ENCODE measurements around the gene ZC3H12C.

The ZC3H12C gene

GRCh38 chr11:110077346-110077745, 15.8 kb upstream of the ZC3H12C start:
- no peak for DNase-seq (ENCODE audit: low spot score)

DNA sequence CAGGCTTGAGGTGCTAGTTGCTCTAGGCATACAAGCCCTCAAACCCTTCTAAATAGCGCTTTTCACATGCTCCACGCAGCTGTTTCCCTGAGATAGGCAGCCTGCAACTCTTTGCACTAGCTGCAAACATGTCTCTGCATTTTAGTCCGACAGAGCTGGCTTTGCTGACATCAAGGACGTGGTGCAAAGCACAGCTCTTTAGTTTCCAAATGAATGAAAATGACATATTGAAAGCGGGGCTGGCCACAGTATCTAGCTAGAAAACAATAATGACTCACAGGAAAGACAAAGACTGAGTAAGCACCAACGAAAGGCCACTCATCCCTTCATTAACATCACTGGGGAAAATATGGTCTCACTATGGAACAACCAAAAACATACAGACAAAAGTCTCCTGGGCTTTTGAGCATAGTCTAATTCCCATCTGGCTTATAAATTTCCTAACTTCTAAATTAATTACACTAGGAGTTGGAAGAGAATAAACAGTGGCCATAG, 15.3 kb upstream of the ZC3H12C start:
- DNase-seq (ENCODE audit: low spot score): peak; percentile 59

DNA sequence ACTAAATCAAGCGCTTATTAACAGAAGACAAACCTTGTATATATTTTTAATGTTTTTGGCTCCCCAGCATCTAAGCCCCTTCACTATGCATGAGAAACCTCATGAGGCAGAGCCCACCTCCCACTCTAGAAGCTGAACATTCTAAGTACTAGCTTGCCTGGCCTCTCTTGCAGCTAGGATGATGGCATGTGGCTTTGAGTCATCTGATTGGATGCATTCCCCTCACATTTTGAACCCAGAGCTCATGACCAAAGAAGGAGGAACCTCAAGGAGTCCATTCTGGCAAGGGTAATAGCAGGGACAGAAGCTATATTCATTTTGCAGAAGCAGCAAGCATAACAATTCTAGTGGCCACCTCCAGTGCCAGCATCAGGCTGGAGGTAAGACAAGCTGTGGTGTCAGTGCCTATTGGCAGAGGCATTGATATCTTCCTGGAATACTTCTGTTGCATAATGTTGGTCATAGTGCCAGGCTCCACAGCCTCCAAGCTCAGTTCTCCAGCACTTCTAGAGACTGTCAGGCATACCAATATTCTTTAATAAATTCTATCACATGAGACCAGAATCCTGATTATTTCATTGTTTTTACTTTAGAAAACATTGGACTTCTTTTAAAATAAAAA, 14.2 kb upstream of the ZC3H12C start:
- no peak for DNase-seq (ENCODE audit: low spot score)

DNA sequence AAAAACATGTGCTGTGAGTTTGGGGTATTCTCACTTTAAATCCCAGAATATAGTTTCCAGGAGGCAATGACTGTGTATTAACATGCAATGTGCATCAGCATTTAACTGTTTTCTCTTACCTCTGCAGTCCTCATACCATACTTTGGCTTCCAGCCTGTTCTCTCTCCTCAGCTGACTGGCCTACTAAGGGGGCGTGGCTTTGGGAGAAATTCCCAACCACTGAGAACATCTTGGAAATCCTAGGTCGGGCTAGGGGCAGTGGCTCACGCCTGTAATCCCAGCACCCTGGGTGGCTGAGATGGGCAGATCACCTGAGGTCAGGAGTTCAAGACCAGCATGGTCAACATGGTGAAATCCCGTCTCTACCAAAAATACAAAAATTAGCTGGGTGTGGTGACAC, 13.5 kb upstream of the ZC3H12C start:
- no peak for DNase-seq (ENCODE audit: low spot score)

DNA sequence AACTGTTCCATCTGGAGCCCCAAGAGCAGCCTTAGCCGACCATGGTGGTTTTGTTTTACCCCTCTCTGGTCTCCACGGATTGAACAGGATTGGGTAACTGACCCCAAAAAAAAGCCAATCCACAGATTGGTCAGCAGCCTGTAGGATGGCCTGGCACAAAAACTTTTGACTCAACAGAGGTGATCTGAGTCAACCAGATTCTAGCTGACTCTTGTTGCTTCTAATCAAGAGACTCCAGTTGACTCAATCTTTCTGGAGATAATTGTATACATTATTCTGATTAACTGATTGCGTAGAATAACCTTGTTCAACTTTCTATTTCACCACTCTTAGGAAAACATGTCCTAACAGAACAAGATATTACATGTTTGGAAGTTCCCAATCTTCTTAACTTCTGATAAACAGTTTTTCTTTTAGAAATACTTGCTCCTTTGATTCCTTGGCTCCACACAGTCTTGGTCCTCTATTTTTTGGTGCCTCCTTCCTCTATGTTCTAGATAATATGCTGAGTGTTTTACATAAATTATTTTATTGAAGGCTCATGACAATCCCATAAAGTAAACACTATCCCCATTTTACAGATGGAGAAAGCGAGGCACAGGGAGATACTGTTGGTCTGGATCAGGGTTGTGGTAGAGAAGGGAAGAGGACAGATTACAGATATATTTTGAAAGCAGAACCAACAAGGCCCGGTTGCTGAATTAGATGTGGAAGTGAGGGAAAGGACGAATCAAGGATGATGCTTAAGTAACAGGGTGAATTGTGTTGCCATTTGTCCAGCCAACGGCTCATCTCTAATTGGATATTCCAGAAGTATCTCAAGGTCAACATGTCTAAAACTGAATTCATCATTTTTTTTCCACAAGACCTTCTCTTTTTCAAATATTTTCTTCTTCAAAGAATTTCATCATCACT, 11.5 kb upstream of the ZC3H12C start:
- DNase-seq (ENCODE audit: low spot score): no peak

- no peak for DNase-seq (ENCODE audit: low spot score)
Observed at GRCh38 chr11:110082899-110083298, 10.3 kb upstream of the ZC3H12C start.

- DNase-seq (ENCODE audit: low spot score): no peak
Observed at GRCh38 chr11:110085255-110085838, 7.8 kb upstream of the ZC3H12C start.

- no peak for DNase-seq (ENCODE audit: low spot score)
Observed at GRCh38 chr11:110086892-110087309, 6.3 kb upstream of the ZC3H12C start.

DNA sequence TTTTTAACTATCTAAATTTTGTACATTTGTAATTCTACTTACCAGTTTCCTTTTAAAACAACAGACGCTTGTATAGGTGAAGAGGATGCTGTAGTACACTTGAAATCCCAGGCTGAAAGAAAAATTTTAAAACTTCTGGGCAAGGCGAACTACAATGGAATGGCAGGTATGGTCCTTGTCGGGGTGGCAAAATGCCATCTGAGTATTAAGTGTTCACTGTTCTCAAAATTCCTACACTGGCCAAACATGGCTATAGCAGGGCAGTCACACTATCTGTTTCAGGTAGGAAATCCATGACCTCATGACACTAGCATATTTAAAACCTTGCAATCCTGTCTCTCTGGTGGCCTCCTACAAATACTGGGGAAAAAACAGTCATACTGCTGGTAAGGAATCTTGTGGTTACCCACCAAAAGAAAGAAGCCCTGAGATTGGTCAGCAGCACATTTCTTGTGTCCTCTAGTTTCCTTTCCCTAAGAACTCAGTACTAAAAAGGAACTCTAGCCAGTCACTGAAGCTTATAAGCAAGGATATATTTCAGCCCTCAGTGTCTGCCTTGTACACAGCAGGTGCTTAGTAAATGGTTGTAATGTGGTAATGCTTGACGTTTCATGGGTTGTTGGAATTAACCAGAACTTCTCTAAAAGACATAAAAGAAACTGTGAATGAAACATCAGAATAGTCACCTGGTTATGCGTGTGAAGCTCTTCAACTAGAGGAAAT, 5.2 kb upstream of the ZC3H12C start:
- DNase-seq (ENCODE audit: low spot score): no peak

GRCh38 chr11:110088535-110089344, 4.5 kb upstream of the ZC3H12C start:
- DNase-seq (ENCODE audit: low spot score): no peak

GRCh38 chr11:110089617-110090282, 3.4 kb upstream of the ZC3H12C start:
- DNase-seq (ENCODE audit: low spot score): no peak

GRCh38 chr11:110090466-110091026, 2.6 kb upstream of the ZC3H12C start:
- DNase-seq (ENCODE audit: low spot score): no peak

- peak; percentile 23 for DNase-seq (ENCODE audit: low spot score)
Observed at GRCh38 chr11:110092111-110092514, 1.1 kb upstream of the ZC3H12C start.

DNA sequence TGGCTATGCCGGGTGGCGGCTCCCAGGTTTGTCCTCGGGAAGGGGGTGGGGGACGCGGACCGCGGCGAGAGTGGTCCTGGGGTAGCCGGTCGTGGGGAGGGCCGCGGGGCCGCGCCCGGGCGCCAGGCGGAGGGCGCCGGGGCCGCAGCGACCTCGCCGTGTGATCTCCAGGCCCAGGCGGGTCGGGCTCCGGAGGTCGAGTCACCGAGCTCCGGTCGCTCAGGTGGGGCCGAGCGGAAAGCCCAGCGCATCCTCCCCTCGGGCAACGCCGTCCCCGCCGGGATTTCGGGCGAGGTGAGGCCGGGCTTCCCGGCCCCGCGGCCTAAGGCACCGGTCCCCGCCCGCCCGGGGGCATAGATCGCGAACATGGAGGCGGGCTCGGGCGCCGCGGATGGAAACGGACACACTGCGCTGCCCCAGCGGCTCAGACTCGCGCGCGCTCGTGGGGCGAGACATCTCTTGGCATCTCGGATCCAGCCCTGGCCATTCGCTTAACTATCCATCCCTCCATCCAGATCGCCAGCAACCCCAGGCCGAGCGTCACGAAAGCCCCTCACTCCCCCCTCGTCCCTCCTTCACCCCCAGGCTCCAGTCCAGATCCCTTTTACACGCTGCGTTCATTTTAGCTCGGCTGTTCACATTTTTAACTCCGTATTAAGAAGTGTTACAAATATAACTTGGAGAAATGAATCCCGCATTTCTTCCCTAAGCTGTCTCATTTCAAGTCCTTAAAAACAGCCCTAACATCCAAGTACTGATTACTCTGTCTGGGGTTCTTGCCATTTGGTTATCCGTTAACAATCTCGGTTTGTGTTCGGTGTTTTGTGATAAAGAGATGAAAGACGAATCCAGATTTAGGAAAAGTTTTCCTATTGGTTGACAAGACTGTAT, 460 bp downstream of the ZC3H12C start:
- peak; percentile 74 for DNase-seq (ENCODE audit: low spot score)

DNA sequence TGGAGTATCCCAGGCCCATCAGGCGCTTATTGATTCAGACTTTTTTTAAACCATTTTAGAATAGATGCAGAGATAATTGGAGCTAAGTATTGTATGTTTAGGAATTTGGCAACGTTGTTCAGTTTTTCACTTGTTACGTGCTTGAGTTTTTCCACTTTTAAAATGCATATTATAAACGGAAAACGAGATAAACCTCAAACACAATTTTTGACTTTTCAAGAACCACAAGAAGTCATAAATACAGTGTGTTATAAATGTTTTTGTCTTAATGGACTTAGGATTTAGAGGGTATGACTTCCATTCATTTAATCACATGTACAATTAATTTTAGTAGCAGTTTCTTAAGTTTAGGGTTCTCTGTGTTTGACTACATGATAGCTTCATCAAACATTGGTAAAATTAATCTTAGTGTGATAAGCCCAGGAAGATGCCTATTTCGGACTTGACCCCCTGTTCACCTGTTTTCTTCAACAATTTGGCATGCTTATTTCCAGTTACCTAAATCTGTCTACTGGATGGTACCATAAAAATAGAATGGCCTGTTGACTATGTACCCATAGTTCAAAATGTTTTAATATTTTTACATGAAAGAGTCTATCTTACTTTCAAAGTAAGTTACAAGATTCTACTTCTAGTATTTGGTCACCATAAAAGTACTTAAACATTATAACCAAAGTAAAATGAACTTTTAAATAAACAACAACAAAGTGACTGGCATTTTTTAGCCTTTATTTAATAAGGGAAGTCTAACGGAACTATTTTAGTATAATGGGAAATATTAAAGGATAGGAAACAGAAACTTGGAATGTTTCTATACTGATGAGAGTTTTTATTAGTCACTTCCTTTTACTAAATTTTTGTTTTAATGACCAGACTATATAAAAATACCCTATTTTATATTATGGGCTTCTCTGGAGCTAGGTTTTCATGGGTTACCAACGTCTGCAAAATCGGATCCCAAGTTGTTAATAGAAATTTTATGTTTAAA, 1.4 kb downstream of the ZC3H12C start:
- no peak for DNase-seq (ENCODE audit: low spot score)

GRCh38 chr11:110095554-110095953, 2.4 kb downstream of the ZC3H12C start:
- DNase-seq (ENCODE audit: low spot score): no peak

- DNase-seq (ENCODE audit: low spot score): no peak
Observed at GRCh38 chr11:110096496-110096895, 3.3 kb downstream of the ZC3H12C start.

- DNase-seq (ENCODE audit: low spot score): no peak
Observed at GRCh38 chr11:110097459-110098012, 4.3 kb downstream of the ZC3H12C start.

All from Ammon's horn (tissue), 1 donor.